Stimulated activated CD4-positive, alpha-beta T cell treated with anti-CD3 and anti-CD28 coated beads, Interleukin-2, amount 100 ng/mL, for 24 hours (primary cell): Measurements from ENCODE around the gene CYP24A1.

Source experiments
- DNase-seq, 2 donors: peaks; one replicate each; pipeline ENCODE4 v3.0.0-alpha.2; 2020

The CYP24A1 gene

GRCh38 chr20:54155736-54156317 lies 18.0 kb downstream of the CYP24A1 start:
- no peak for DNase-seq

- no peak for DNase-seq
Observed at GRCh38 chr20:54154439-54154838, 19.3 kb downstream of the CYP24A1 start.

- no peak for DNase-seq
Observed at GRCh38 chr20:54153847-54154246, 19.9 kb downstream of the CYP24A1 start.

- DNase-seq, result no peak
Observed at GRCh38 chr20:54153041-54153327, 20.8 kb downstream of the CYP24A1 start.

- DNase-seq, result no peak
Observed at GRCh38 chr20:54152227-54153040, 21.4 kb downstream of the CYP24A1 start.

- DNase-seq, result no peak
Observed at GRCh38 chr20:54151511-54152226, 22.1 kb downstream of the CYP24A1 start.

- DNase-seq, result no peak
Observed at GRCh38 chr20:54151075-54151439, 22.7 kb downstream of the CYP24A1 start.

- no peak for DNase-seq
Observed at GRCh38 chr20:54149765-54150264, 24.0 kb downstream of the CYP24A1 start.

- no peak for DNase-seq
Observed at GRCh38 chr20:54148947-54149764, 24.6 kb downstream of the CYP24A1 start.

GRCh38 chr20:54146672-54147071 lies 27.1 kb downstream of the CYP24A1 start:
- no peak for DNase-seq

GRCh38 chr20:54144847-54145414 lies 28.9 kb downstream of the CYP24A1 start:
- DNase-seq, result no peak

- no peak for DNase-seq
Observed at GRCh38 chr20:54140927-54141566, 32.7 kb downstream of the CYP24A1 start.

GRCh38 chr20:54140486-54140885 lies 33.3 kb downstream of the CYP24A1 start:
- no peak for DNase-seq

GRCh38 chr20:54140067-54140466 lies 33.7 kb downstream of the CYP24A1 start:
- no peak for DNase-seq

GRCh38 chr20:54139188-54139587 lies 34.6 kb downstream of the CYP24A1 start:
- no peak for DNase-seq

GRCh38 chr20:54138427-54138826 lies 35.4 kb downstream of the CYP24A1 start:
- DNase-seq, result no peak

GRCh38 chr20:54137115-54137514 lies 36.7 kb downstream of the CYP24A1 start:
- no peak for DNase-seq

GRCh38 chr20:54134445-54135220 lies 39.2 kb downstream of the CYP24A1 start:
- no peak for DNase-seq

- no peak for DNase-seq
Observed at GRCh38 chr20:54133434-54134427, 40.1 kb downstream of the CYP24A1 start.
